ENCODE data around the gene TMEM40.
"Not testable (repeated sequence)": the region's sequence is repeated elsewhere in the genome, so short reads cannot be mapped to it uniquely, and the experiment has no call there.

- not testable (repeated sequence) for TF ChIP-seq CTCF (conservative IDR thresholded peaks at IDR 0.05; ENCODE audit: low read length); EZH2phosphoT487 (IDR thresholded peaks at IDR 0.05; ENCODE audit: borderline replicate concordance, low read depth, low read length)
Observed at GRCh38 chr3:12787967-12788690, 29.1 kb upstream of the TMEM40 start.

All from OCI-LY7 (cell line).